ENCODE data around the gene ATP4A. TPM values are rescaled to one million over a fixed set of nuclear protein-coding genes. Genes with fewer than 3 reads are reported as not detected.

Gene ATP4A
- total and polyA plus RNA-seq, 8 donors = not detected

GRCh38 chr19:35555301-35556005 lies 8.0 kb downstream of the ATP4A start:
- H3K36me3 ChIP-seq = peaks cover 0 to 9% of the 10 kb centered on the region in 2 donors
- ATAC-seq (no peak), DNase-seq (no peak)
- TF ChIP-seq, protein P1, sequence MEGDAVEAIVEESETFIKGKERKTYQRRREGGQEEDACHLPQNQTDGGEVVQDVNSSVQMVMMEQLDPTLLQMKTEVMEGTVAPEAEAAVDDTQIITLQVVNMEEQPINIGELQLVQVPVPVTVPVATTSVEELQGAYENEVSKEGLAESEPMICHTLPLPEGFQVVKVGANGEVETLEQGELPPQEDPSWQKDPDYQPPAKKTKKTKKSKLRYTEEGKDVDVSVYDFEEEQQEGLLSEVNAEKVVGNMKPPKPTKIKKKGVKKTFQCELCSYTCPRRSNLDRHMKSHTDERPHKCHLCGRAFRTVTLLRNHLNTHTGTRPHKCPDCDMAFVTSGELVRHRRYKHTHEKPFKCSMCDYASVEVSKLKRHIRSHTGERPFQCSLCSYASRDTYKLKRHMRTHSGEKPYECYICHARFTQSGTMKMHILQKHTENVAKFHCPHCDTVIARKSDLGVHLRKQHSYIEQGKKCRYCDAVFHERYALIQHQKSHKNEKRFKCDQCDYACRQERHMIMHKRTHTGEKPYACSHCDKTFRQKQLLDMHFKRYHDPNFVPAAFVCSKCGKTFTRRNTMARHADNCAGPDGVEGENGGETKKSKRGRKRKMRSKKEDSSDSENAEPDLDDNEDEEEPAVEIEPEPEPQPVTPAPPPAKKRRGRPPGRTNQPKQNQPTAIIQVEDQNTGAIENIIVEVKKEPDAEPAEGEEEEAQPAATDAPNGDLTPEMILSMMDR (IDR thresholded peaks at IDR 0.05) = no peak
- no peaks in the 10 kb centered on the region for H3K9me3 ChIP-seq
- H3K27me3 ChIP-seq = peaks cover 13 to 50% of the 10 kb centered on the region in 2 donors
- H3K4me3 ChIP-seq = no peak overlapping the region
- intact Hi-C loops (cut with DNase I) = no loop called here
- no peak overlapping the region for H3K27ac ChIP-seq
- peaks cover 0 to 8% of the 10 kb centered on the region in 2 donors for H3K4me1 ChIP-seq

- TF ChIP-seq, protein P1 (IDR thresholded peaks at IDR 0.05) = no peak
- Histone ChIP-seq H3K27ac (no peak overlapping the region), H3K4me1 (peaks cover 0 to 8% of the 10 kb centered on the region in 2 donors), H3K27me3 (peaks cover 11 to 37% of the 10 kb centered on the region in 2 donors), H3K9me3 (no peaks in the 10 kb centered on the region), H3K4me3 (no peak overlapping the region), H3K36me3 (peaks cover 0 to 9% of the 10 kb centered on the region in 2 donors)
- intact Hi-C loops (cut with DNase I) = no loop called here
- ATAC-seq (no peak), DNase-seq (no peak)
Measured at GRCh38 chr19:35554076-35554475, 9.4 kb downstream of the ATP4A start.

- TF ChIP-seq, protein P1 (IDR thresholded peaks at IDR 0.05) = no peak
- no peak overlapping the region for H3K27ac ChIP-seq
- H3K27me3 ChIP-seq = peaks cover 5 to 31% of the 10 kb centered on the region in 2 donors
- intact Hi-C loops (cut with DNase I) = no loop called here
- peaks cover 0 to 6% of the 10 kb centered on the region in 2 donors for H3K4me1 ChIP-seq
- H3K36me3 ChIP-seq = peaks cover 0 to 9% of the 10 kb centered on the region in 2 donors
- no peaks in the 10 kb centered on the region for H3K9me3 ChIP-seq
- H3K4me3 ChIP-seq = no peak overlapping the region
- DNase-seq (no peak), ATAC-seq (no peak)
Measured at GRCh38 chr19:35553385-35554000, 10.0 kb downstream of the ATP4A start.

GRCh38 chr19:35552534-35553384 lies 10.7 kb downstream of the ATP4A start:
- intact Hi-C loops (cut with DNase I) = no loop called here
- Histone ChIP-seq H3K27me3 (peaks cover 0 to 24% of the 10 kb centered on the region in 2 donors), H3K27ac (no peak overlapping the region), H3K4me3 (no peak overlapping the region), H3K36me3 (peaks cover 0 to 13% of the 10 kb centered on the region in 2 donors), H3K4me1 (no peaks in the 10 kb centered on the region), H3K9me3 (no peaks in the 10 kb centered on the region)
- DNase-seq (peak in 1 of 4 donors; percentile 50), ATAC-seq (no peak)
- TF ChIP-seq, protein P1 (IDR thresholded peaks at IDR 0.05) = no peak

Measured in left lung (tissue), 10 donors.